HuH-7.5 (cell line): ENCODE measurements around the gene MAGI1.

Source experiments
- DNase-seq: peaks from one replicate; pipeline ENCODE4 v3.0.0; 2011; ENCODE audit warnings: low spot score

Gene MAGI1

DNA sequence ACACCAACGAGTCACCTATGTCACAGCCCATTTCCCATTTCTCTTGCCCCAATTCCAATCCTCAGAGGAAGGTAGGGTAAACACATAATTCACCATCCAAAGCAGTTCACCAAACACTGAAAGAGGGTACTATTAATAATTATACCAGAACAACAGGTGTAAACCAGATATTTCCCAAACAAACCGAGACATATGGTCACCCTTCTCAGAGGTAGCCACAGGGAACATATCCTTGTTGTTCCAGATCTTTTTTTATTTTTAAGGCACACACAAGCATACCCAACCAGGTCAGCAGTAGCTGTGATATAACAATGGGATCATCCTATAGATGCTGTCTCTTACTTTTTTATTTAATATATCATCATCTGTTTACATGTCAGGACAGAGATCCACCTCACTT, 24.7 kb downstream of the MAGI1 start:
- DNase-seq = no peak

DNA sequence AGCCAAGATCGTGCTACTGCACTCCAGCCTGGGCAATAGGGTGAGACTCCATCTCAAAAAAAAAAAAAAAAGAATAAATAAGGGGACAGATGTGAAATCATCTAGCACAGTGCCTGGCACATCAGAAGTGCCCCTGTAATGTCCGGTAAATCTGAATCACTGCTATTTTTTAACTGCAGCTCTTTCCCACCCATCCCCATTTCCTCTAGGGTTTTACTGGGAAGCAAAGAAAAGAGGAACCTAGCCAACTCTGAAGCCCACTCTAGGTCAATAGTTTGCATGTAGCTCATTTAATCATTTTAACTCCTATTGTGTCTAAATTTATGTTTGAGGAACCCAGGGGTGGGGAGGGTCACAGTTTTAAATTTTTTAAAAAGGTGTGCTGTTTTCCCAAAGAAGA, 26.0 kb downstream of the MAGI1 start:
- DNase-seq = no peak

DNA sequence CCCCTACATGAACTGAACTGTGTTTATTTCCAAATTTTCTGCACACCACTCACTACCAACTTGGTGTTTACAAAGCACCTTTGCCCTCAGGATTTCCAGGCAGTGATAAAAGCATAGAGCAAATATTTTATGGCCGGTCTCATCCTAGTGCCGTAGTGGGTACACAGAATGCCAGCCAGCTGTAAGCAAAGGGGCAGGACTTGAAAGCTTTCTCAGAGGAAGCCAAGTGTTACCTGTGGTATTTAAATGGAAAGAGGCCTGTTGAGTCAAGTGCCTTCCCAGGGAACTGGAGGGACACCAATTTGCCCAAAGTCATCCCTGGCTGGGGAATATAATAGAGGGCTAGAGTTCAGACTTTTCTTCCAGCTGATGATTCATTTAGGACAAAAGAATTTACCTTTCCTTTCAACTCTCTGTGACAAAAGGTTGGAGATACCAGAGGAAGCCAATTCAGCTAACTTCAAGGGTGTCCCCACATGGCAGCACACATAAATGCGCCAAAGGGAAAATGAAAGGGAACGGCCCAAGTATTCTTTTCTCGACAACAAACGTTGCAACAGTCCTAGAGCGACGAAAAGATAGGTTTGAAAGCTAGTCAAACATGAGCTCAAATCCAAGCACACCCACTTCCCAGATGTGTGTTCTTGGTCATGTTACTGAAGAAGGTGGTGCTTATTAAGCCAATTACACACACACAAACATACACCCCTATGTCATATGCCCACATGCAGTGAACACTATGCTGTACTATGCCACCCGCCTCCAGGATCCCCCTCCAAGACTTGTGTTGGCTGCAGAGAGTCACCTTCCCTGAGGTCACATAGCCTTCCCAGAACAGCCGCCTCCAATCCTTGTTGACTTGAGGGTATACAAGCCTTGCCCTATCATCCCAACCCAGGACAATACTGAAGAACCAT, 27.7 kb downstream of the MAGI1 start:
- no peak for DNase-seq

DNA sequence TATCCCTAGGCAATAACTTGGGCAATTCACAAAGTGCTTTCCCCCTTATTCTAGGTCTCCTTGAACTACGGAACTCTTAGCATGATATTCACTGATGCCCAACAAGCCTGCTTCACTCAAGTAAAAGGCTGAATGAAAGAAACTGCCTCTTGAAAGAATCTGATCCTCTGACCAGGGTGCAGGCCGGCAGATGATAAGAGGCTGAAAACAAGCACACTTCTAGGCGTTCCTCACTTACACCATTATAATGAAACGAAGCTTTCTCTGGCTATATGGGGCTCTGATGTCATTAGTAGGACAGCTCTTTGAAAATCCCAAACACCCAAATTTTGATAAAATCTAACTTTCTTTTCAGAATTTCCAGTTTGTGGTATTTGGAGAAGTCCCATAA, 28.4 kb downstream of the MAGI1 start:
- no peak for DNase-seq

DNA sequence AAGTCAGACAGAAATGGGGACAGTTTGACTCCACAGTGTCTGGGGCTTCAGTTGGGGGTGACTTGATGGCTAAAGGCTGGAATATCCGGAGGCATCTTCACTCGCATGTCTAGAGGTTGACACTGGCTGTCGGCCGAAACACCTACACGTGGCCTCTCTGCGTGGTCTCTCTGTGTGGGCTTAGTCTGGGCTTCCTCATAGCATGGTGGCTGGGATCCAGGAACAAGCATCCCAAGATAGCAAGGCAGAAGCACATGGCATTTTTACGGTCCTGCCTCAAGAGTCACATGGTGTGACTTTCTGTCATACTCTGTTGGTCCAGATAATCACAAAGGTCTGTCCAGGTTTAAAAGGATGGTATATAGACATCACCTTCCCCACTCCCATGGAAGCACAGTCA, 34.5 kb downstream of the MAGI1 start:
- DNase-seq = no peak

DNA sequence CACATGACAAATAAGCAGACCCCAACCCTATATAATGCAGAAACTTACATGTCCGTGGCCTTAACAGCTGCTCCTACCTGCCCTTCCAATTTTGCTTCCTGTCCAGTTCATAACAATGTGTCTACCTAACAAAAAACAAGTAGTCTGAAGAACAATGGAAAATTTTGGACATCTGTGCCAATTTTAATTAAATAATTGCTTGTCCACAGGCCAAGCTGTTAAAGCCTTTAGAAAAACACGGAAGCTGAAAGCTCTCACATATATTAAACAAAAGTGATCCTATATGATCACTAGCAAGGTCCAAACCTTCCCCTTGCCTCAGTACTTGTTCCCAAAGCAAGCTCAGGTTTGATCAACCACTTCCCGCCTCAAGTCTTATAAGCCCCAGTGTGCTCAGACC, 37.1 kb downstream of the MAGI1 start:
- DNase-seq = no peak

DNA sequence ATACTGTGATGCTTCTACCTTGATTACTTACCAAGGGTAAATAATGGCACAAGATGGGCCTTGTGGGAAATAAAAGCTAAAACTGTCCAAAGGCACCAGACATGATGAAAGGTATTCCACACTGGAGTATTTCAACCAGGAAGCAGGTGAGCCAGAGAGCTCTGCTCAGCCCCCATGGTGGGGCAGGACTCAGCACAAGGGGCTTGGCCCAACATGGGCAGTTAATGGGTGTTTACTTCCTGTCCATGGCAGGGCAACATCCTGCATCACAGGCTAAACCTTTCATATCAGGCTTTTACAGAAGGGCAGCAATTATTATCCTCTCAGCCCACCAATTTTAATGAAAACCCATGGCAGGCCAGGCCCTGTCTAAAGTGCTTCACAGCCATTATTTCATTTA, 38.2 kb downstream of the MAGI1 start:
- DNase-seq = no peak

DNA sequence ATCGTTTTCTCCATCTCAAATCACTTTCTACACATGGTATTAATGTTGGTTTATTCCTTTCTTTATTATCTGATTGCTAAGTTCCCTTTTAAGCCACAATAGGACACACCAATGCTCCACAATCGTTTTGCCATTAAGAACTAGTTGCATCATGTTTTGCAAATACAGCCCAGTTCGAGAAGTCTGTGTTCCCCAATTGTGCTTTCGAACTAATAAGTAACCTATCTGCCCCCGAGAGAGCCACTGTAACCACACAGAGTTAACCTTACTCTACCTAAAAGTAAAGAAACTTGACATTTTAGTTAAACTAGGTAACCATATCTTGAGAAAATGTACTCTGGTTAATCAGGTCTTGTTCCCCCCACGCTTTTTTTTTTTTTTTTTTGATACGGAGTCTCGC, 39.1 kb downstream of the MAGI1 start:
- DNase-seq = no peak

DNA sequence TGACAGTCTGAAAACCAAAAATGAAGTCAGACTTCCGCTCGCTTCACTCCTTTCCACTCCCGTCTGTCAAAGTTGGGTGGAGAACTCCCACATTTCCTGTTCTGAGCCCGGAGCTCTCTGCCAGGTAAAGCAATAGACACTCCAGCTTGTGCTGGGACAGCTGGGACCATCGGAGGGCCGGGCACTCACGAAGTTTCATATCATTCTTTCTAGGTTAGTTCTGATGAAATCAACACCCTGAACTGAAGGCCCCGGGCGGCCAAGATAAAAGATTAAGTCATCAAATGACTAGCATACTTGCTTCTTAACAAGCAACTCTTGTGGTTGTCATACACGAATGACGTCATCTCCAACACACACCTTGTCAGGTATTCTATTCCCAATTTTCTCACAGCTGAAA, 42.1 kb downstream of the MAGI1 start:
- no peak for DNase-seq

DNA sequence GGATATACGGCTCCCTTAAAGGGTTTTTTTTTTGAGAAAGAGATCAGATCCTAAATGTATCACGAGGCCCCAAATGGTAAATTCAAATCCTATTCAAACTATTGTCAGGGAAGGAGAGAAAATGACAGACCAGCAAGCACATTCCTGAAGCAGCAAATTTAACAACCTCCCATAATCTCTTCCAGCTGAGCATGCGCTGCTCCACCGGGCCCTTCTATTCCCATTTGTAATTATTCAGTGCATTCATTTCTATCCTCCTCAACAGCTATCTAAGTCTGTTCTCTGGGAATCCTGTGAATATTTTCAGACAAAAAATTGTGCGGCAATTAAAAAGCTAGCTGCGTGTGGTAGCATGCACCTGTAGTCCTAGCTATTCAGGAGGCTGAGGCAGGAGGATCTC, 43.2 kb downstream of the MAGI1 start:
- DNase-seq = no peak

DNA sequence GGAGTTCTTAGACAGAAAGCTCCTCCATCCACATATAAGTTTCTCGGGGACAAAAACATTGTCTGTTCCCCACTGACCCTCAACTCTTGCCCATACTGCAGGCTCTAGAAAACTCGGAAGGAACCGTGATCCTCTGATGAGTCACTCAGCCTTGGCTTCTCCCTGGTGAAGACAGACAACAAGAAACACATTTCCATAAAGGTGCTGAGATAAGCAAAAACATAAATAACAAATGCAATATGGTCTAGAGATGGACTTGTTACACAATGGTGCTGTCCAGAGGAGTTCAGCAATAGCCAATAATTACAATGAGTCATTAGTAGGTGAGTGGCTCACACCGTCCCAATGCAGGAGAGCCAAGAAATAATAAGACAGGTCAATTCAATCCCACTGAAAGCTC, 43.7 kb downstream of the MAGI1 start:
- no peak for DNase-seq

DNA sequence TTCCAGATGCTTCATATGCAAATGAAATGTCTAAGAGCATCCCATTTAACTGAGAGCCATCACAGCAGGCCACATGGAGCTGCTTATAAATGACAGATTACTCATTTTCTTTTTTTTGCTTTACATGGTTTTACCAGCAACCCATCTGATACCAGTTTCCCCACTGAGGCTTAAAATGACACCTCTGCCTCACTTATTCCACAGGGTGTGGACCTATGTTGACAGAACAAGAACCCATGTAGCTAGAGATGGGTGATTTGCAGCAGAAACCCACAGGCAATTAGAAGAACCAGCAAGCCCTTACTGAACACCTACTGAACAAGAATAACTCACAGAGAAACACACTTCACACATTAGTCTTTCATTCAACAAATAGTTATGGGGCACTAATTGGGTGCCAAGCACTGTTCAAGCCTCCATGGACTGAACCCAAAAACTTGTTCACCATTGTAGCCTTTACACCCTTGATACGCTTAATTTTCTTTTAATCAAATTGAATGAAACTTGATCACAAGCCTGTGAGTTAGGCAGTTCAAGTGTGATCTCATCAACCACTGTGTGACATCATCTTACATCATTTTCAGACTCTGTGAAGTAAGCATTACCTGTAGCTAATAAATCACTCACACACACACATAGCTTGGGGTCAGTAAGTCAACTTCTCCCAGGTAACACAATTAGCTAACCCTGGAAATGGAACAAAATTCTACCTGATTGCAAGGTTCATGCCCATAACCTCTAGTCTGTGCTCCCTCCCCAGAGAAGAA, 45.4 kb downstream of the MAGI1 start:
- DNase-seq = no peak

DNA sequence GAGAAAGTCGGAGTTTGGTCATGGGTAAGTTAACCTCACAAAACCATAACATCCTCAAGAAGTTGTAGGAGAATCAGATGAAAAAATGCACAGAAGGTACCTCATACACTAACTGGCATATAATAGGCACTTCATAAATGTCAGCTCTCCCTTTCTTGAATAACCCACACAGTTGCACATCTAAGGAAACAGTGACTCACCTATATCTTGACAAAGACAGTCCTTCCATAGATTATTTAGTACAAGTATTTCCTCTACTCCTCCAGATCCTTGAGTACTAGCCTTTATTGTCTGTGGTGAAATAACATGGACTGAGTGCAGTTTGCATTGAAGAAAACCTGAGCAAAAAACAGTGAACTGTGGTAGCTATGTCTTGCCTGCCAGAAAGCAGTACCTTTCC, 46.6 kb downstream of the MAGI1 start:
- no peak for DNase-seq

DNA sequence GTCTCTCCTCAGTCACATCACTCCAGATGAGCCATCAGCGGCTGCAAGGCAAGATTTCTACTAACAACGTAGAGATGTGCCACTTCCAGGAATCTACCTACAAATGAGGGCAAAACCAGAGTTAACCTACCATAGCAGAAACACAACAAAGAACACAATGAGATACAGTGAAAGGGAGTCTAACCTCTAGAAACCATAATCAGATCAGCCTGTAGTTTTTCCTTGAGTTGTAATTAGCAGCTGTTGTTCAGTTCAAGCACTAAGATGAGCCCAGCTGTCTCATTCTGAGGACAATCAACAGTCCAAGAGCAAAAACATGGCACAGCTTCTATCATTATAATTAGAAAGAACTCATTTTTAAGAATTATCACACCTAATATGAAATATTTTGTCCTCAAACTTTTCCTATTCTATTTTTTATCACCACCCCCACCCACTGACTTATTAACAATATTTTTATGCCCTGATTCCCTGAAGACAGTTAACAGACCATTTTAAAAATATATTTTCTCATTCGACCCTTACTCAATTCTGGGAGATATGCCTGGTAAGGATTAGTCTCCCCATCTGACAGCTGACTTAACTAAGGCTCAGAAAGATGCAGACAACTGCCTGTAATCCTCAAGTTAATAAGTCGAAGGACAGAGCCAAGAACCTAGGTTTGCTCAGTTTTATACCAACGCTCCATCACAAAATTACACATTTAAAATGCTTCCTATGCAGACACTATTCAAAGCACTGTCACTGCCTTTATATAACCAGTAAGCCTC, 50.1 kb downstream of the MAGI1 start:
- DNase-seq = no peak

DNA sequence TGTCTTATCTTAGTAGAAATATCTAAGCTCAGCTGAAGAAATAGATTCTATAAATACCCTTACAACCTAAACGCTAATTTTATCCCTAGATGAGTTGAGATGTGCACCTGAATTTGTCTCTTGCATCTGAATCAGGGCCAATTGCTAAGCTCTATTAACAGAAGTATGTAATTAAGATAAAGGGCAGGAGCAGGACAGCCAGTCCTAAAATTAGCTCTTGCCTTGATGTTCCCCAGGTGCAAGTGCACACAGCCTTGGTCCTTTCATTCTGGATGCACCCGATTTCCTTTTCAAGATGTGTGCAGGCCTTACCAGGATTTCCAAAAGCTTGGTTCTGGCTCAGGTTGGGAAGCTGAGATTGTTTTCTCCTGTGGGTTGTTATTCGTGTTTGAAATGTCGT, 52.4 kb downstream of the MAGI1 start:
- DNase-seq = no peak

DNA sequence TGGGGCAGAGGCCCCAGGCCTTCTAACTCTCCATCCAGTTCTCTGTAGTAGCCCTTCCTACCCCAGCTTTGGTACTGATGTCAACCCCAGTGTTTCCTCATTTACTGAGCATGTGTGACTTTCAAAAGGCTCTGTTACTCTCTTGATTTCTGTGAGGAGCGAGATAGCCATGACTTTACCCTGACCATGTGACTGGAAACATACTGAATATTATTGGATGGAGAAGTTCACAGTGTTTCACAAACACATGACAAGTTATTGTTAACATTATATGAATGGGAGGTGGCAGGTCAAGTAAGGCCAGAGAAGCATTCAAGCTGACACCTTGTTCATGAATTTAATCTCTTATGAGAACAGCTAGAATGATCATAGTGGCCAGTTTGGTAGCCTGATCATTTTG, 53.7 kb downstream of the MAGI1 start:
- DNase-seq = no peak

DNA sequence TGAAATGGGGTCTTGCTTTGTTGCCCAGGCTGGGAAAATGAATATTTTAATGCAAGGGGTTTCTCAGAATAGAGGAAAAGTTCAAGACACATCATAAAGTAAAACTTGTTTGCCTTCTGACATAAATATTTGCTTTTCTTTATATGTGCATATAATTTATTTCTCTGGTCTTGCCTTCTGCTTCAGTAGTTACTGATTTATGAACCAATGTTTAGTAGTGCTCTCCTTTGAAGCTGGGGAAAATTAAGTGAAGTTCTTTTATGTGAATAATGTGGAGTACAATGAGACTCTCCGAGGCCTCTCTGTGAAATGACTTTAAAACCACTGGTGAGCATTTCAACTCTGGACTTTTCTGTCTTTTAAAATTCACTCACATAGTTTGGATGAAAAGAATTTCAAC, 55.6 kb downstream of the MAGI1 start:
- no peak for DNase-seq

DNA sequence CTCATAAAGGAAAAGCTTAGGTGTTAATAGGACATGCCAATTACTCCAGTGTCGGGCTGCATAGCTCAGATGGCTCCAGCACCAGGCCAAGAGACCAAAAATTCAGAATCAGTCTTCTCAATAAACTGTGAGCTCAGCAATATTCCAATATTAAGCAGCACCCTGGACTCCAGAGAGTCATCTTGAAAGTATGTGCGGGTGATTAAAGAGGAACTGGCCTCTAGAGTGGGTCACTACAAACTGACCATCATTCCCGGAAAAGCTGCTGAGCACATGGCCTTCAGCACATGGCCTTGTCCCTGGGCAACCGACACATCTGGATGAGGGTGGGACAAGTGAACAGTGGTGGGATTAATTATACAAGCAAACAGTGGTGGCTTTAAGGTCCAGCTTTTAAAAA, 59.0 kb downstream of the MAGI1 start:
- DNase-seq = no peak

DNA sequence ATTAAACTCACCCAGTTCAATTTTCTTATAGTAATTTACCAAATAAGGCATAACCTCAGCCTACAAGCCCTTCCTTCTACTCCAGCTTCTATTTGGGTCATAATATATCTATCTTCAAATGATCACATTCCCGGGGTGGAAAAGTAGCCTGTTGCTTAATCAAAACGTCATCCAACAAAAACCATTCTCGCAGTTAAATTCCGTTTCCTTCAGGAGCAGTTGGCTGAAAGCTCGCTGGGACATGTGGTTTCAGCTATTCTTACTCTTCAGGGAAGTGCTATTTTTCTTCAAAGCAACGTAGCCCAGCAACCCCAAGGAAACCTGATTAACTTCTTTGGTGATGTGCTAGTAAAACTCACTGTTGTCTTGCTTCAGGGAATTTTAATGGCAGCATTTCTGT, 59.6 kb downstream of the MAGI1 start:
- DNase-seq = no peak

DNA sequence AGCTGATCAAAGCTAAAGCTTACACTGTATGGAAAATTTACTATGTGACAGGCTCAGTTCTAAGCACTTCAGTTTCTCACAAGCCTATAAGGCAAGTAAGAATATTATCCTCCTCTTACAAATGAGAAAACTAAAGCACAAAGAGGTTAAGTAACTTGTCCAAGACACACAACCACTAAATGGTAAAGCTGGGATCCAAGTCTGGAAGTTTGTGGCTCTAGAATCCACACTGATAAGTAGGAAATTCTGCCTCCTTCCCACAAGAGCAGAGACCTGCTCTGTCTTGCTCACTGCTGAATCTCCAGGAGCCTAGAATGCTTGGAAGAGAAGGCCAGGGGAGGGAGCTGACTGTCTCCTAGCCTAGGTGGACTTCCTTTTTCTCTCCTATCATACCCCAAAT, 60.6 kb downstream of the MAGI1 start:
- no peak for DNase-seq

DNA sequence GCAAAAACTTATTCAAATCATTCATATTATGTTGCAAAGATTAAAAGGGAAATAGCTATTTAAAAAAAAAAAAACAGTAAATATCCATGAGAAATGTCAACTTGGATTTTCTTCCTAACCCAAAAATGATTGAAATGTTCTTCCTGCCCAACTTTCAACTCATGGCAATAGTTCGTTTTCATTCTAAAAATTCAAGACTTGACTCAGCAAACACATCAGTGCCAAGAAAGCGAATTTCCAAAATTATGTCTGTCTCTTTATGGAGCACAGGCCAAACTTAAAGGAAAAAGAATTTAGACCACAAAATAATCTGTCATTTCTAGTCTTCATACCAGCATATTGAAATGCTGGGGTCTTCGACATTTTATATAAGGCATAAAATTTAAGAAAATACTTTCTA, 63.7 kb downstream of the MAGI1 start:
- no peak for DNase-seq

DNA sequence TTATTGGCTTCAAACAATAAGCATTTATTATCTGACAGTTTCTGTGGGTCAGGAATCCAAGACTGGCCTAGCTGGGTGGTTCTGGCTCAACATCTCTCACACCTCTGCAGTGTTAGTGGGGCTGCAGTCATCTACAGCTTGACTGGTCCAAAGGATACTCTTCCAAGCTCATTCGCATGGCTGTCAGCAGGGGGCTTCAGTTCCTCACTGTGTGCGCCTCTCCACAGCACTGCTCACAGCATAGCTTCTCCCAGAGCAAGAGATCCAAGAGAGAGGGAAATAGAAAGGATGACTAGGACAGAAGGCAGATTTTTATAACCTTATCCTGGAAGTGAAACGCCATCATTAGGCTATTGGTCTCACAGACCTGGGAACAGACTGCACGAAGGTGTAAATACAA, 64.2 kb downstream of the MAGI1 start:
- DNase-seq = no peak

DNA sequence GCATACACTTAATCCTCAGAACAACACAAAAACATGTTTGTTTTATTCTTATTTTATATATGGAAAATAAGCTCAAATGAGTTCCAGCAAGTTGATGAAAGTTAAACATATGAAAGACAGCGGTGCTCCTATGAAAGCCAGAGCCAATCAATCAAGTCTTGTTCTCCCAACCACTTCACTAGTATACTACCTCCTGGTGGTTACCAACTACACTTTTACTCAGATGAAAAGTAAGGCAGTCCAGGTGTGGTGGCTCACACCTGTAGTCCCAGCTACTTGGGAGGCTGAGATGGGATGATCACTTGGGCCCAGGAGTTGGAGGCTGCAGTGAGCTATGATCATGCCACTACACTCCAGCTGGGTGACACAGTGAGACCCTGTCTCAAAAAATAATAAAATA, 66.0 kb downstream of the MAGI1 start:
- no peak for DNase-seq
